Measurements from ENCODE around the gene GLUD1. TPM values are rescaled to one million over a fixed set of nuclear protein-coding genes. Genes with fewer than 3 reads are reported as not detected.
"Not testable (repeated sequence)": the region's sequence is repeated elsewhere in the genome, so short reads cannot be mapped to it uniquely, and the experiment has no call there.

The GLUD1 gene
- total RNA-seq, result 100 to 1,000 TPM; 154 to 199 (median 157) TPM

DNA sequence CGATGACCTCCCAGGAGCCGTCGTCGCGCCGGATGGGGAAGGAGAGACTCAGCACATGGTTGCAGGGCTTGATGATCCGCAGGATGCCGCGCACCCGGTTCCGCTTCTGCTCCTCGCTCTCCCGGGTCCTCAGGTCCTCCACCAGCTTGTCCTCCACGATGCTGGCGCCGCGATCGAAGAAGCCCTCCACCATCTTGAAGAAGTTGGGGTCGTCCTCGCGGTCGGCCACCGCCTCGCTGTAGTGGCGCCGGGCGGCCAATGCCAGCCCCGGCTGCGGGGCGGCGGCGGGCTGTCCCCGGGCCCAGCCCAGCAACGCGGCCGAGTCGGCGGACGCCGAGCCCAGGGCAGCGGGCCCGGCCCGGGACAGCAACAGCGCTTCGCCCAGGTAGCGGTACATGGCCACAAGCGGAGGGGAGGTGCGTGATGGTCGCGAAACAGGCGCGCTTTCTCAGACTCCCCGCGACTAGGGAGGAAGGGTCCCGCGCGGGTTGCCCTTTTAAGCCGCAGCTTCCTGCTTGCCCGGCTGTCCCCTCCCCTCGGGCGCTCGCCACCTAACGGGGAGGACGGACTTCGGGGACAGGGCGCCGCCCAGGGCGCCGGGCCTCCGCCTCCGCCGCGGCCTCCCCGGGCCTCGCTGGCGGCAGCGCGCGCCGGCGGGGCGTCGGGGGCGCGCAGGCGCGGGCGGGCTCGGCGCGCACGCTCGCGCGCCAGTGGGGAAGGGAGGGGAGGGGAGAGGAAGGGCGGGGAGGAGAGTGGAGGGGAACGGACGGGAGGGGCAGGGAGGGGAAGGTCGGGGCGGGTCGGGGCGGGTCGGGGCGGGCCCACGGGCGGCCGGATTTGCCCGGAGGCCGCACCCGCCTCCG, at the start of gene GLUD1, which contains the start of gene SHLD2:
Gene GLUD1 (minus strand): TSS at position 471 of the 863 bp plus-strand sequence. CDS start 74 bp downstream, at position 397.
Gene SHLD2 (plus strand): TSS at position 834 of the 863 bp plus-strand sequence. CDS start 56,149 bp downstream, outside the sequence.
- Histone ChIP-seq H3K27ac (peak within 1 kb of the TSS; percentile 96 to 98 (median 98)), H3K4me1 (peaks cover 31 to 34% of the 10 kb centered on the region in 2 donors), H3K4me3 (replicated peaks in 1 of 3) (peak within 1 kb of the TSS; percentile 60 to 78 (median 65)), H3K36me3 (no peaks in the 10 kb centered on the region), H3K27me3 (no peaks in the 10 kb centered on the region), H3K9me3 (no peaks in the 10 kb centered on the region)
- WGBS, 2 donors, result 1% methylated on average over 37 of the region's 111 CpGs; no CpG with 5 or more reads in 1 of the 2 donors
- DNase-seq, result peak; percentile 94 to 95
- intact Hi-C loops (cut with DNase I), result loop anchor here (10.0 kb wide), 1 partner anchor 130 kb away; the partner anchor contains the start of gene ADIRF
- peak; percentile 63 to 89 for TF ChIP-seq POLR2A (IDR thresholded peaks at IDR 0.05)
- TF ChIP-seq, protein P1, sequence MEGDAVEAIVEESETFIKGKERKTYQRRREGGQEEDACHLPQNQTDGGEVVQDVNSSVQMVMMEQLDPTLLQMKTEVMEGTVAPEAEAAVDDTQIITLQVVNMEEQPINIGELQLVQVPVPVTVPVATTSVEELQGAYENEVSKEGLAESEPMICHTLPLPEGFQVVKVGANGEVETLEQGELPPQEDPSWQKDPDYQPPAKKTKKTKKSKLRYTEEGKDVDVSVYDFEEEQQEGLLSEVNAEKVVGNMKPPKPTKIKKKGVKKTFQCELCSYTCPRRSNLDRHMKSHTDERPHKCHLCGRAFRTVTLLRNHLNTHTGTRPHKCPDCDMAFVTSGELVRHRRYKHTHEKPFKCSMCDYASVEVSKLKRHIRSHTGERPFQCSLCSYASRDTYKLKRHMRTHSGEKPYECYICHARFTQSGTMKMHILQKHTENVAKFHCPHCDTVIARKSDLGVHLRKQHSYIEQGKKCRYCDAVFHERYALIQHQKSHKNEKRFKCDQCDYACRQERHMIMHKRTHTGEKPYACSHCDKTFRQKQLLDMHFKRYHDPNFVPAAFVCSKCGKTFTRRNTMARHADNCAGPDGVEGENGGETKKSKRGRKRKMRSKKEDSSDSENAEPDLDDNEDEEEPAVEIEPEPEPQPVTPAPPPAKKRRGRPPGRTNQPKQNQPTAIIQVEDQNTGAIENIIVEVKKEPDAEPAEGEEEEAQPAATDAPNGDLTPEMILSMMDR (IDR thresholded peaks at IDR 0.05), result peak in 1 of 6 experiments; percentile 9

DNA sequence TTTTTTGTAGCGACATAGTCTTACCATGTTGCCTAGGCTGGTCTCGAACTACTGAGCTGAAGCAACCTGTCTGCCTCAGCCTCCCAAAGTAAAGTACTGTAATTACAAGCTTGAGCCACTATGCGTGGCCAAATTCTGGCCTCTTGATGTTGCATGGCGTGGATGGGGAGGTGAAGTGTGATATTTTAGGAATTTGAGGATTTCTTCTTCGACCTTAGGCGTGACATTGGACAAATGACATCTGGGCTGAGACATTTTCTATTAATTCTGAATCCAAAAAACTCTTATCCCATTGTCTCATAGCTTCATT, 48.4 kb upstream of the GLUD1 start:
- H3K9me3 ChIP-seq; H3K36me3 ChIP-seq; H3K4me3 ChIP-seq (replicated peaks in 1 of 3); intact Hi-C loops (cut with DNase I); H3K27me3 ChIP-seq; H3K4me1 ChIP-seq: not testable (repeated sequence)
- peak in 1 of 2 donors; percentile 2 for DNase-seq
- 93 to 97% methylated on average over 6 of the region's 6 CpGs for WGBS, 2 donors
- peak overlapping the region in 1 of 3 donors; percentile 17 for H3K27ac ChIP-seq

DNA sequence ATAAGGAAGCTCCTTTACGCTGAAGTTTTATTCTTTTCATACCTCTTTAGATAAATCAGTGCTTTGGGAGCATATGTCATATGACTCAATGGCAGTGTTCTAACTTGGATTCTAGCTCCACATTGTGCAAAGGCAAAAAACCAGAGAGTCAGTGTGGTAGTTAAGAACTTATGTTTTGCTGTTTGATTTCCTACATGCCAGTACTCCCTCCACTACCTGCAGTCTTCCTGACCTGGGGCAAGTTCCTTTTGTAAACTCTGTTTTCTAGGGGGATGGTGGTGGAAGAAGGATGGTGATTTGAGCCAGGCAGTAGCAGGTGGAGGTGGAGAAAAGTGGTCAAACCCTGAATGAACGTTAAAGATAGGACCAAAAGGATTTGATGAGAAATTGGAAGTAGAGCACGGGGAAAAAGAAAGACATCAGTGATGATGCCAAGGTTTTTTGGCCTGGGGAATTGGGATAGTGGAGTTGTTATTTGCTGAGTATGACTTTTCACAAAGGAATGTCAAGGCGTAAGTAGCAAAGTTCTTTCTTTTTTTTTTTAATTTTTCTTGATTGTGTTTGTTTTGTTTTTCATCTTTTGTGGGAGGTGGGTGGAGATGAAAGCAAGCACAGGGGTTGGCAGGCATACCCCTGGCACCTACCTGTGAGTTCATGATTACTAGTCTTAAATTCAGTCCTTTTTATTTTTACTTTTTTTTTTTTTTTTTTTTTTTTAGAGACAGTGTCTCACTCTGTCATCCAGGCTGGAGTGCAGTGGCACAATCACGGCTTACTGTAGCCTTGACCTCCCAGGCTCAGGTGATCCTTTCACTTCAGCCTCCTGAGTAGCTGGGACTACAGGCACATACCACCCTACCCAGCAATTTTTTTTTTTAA, 47.8 kb upstream of the GLUD1 start:
- H3K4me3 ChIP-seq (replicated peaks in 1 of 3); H3K9me3 ChIP-seq; H3K4me1 ChIP-seq; H3K36me3 ChIP-seq; intact Hi-C loops (cut with DNase I); DNase-seq; H3K27me3 ChIP-seq: not testable (repeated sequence)
- H3K27ac ChIP-seq, result peak overlapping the region in 2 of 3 donors; percentile 17 to 24
- WGBS, 2 donors, result 70 to 76% methylated on average over 5 of the region's 5 CpGs

DNA sequence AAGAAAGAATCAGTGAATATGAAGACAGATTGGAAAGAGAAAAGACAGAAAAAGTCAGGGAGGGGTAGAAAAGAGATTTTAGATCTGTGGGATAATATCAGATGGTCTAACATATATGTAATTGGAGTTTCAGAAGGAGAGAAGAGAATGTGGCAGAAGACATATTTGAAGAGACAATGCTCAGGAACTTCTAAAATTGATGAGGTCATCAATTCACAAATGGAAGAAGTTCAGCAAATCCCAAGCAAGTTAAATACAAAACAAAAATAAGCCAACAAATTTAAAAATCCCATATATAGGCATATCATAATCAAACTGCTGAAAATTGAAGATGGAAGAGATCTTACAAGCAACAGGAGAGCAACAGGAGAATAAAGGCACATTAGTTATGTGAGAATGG, 42.8 kb upstream of the GLUD1 start:
- H3K27ac ChIP-seq; H3K4me3 ChIP-seq (replicated peaks in 1 of 3); H3K36me3 ChIP-seq; intact Hi-C loops (cut with DNase I); H3K9me3 ChIP-seq; DNase-seq; H3K27me3 ChIP-seq; H3K4me1 ChIP-seq: not testable (repeated sequence)

DNA sequence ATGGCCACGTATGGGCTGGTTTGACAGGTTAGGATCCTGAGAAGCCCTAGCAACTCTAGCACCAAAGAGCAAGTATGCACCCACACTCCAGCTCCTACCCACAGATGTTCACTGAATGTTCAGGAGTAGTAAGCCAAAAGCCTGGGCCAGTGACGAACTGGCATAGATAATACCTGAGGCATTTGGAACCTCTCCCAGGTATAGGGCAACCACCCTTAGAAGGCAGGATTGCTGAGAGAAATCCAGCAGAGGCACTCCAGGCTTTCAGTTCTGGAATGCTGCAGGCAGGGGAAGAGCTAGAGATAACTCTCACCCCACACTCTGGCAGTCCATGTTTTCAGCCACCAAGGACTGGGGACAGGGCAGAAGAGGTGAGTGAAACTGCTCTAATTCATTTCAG, 39.8 kb upstream of the GLUD1 start:
- WGBS, 2 donors, result 82 to 100% methylated on average over 1 to 2 of the region's 2 CpGs
- H3K9me3 ChIP-seq; H3K27ac ChIP-seq; H3K36me3 ChIP-seq; H3K27me3 ChIP-seq; intact Hi-C loops (cut with DNase I); H3K4me3 ChIP-seq (replicated peaks in 1 of 3); H3K4me1 ChIP-seq: not testable (repeated sequence)
- peak in 1 of 2 donors; percentile 4 for DNase-seq

DNA sequence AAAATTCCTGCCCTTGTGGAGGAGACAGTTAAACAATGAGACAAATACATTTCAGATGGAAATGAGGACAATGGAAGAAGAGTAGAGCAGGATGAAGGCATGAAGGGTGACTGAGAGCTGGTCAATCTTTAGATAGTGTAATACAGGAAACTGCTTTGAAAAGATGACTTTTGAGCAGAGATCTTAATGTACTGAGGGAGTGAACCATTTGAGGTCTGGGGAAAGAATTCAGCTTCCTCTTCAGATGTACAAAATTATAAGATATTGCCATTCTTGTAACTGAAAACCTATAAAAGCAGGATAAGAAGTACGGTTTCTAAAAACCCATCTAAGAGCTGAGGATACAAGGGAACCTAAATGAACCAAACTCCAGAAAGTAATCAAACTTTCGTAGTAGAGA, 39.3 kb upstream of the GLUD1 start:
- H3K4me1 ChIP-seq; H3K4me3 ChIP-seq (replicated peaks in 1 of 3); H3K27me3 ChIP-seq; H3K36me3 ChIP-seq; intact Hi-C loops (cut with DNase I); DNase-seq; H3K9me3 ChIP-seq; H3K27ac ChIP-seq: not testable (repeated sequence)
- 95 to 97% methylated on average over 2 of the region's 2 CpGs for WGBS, 2 donors

DNA sequence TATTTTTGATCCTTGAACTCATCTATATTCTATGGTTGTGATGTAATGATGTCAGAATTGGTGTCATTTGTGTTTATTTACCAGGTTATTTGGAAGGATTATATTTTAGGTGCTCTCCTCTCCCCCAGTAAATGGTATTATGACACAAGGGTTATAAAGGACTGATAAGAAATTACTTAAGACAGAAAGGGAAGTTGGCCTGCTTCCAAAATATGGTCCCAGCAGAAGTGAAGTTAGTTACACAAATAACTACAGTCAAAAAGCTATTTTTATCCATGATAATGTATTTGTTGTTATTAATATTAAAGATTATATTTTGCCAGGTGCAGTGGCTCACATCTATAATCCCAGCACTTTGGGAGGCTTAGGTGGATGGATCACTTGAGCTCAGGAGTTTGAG, 37.5 kb upstream of the GLUD1 start:
- H3K27ac ChIP-seq; intact Hi-C loops (cut with DNase I); H3K4me1 ChIP-seq; DNase-seq; H3K4me3 ChIP-seq (replicated peaks in 1 of 3); H3K9me3 ChIP-seq; H3K27me3 ChIP-seq; H3K36me3 ChIP-seq: not testable (repeated sequence)

DNA sequence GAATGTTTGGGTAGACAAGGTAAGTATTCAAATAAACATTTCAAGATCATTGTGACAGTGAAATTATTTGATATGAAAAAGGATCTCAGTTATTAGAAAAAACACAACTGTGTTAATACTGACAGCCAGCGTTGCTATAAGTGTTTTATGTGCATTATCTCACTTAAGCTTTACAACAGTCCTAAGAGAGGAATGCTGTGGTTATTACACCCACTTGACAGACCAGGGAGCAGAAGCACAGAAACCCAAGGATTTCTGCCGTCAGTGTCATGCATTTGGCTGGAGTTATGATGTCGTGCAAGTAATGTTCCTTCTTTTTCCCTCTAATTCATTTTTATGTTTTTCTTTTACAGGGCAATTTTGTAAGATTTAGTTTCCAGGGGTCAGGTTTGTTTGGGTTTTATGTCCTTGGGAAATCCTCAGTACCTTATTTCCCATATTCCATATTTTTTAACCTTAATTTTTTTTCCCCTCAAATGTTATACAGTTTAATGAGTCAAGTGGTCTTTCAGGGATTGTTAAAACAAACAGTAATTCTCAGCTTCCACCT, 33.0 kb upstream of the GLUD1 start:
- H3K9me3 ChIP-seq; H3K4me3 ChIP-seq (replicated peaks in 1 of 3); H3K27ac ChIP-seq; H3K36me3 ChIP-seq; H3K27me3 ChIP-seq; intact Hi-C loops (cut with DNase I); H3K4me1 ChIP-seq; DNase-seq: not testable (repeated sequence)
- 92 to 93% methylated on average over 3 of the region's 3 CpGs for WGBS, 2 donors

DNA sequence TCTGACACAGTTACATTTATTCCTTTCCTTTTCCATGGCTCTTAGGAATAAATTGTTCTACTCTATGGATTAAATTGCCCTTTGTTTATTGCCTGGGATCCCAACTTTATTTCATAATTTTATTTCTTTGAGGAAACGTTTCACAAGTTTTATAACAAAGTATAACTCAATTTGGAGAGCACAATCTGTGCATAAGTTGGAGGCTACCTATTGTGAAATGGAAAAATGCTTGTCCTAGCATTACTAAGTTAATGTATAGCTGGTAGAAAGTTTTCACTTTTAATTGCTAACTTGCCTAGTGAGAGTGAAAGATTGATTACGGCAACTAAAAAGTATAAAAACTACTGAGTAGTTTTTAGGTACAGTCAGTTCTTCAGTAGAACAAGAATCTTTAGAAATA, 32.4 kb upstream of the GLUD1 start:
- DNase-seq; H3K9me3 ChIP-seq; H3K4me1 ChIP-seq; intact Hi-C loops (cut with DNase I); H3K27ac ChIP-seq; H3K27me3 ChIP-seq; H3K36me3 ChIP-seq; H3K4me3 ChIP-seq (replicated peaks in 1 of 3): not testable (repeated sequence)
- 69 to 91% methylated on average over 2 of the region's 2 CpGs for WGBS, 2 donors

DNA sequence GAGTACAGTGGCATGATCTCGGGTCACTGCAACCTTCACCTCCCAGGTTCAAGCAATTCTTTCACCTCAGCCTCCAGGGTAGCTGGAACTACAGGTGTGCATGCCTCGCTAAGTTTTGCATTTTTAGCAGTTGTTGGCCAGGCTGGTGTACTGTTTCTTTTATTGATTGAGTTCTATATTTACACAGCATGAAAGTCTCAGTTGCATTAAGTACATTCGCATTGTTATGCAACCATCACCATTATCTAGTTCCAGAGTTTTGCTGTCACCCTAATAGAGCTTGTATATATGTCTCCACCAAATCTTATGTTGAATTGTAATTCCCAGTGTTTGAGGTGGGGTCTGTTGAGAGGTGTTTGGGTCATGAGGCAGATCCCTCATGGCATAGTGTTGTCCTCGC, 28.7 kb upstream of the GLUD1 start:
- WGBS, 2 donors, result 95 to 97% methylated on average over 3 of the region's 4 CpGs
- H3K4me3 ChIP-seq (replicated peaks in 1 of 3); H3K4me1 ChIP-seq; intact Hi-C loops (cut with DNase I); DNase-seq; H3K9me3 ChIP-seq; H3K27me3 ChIP-seq; H3K27ac ChIP-seq; H3K36me3 ChIP-seq: not testable (repeated sequence)

DNA sequence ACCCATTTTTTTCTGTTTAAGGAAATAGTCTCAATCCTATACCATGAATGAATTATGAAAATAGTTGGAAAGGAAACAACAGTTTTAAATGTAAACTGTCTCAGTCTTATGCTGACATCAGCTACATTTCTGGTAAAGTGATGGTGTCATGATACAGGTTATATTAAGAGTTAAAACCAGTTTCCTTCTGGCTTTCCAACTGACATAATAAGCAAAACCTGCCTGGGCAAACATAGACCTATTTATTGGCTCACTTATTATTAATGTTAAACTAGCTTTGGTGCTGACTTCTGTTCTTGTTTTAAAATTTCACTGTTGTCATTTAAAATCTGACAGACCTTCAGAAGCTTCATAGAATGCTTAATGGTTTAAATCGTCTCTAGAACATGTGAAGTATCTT, 24.4 kb upstream of the GLUD1 start:
- intact Hi-C loops (cut with DNase I); H3K4me1 ChIP-seq; DNase-seq; H3K27me3 ChIP-seq; H3K36me3 ChIP-seq; H3K4me3 ChIP-seq (replicated peaks in 1 of 3); H3K27ac ChIP-seq; H3K9me3 ChIP-seq: not testable (repeated sequence)
- 88 to 93% methylated on average over 1 of the region's 1 CpG for WGBS, 2 donors

Data from thyroid gland (tissue), 4 donors.